Right atrium auricular region (tissue), 2 donors: ENCODE data around the gene JCAD. TPM values are rescaled to one million over a fixed set of nuclear protein-coding genes. Genes with fewer than 3 reads are reported as not detected.

Experiments
- DNase-seq: peaks from one replicate; pipeline ENCODE4 v3.0.0-alpha.2; 2019; ENCODE audit warnings: low spot score
- H3K27ac ChIP-seq, 2 donors: fragments of 200-600 bp; sonication (generic); 1 replicate in 1 of 2; 2 replicates in 1 of 2; pipeline ENCODE4 v1.5.1; 2016 to 2019
- H3K27me3 ChIP-seq, 2 donors: fragments of 200-600 bp; sonication (generic); one replicate each; pipeline versions ENCODE4 v1.5.1 to v1.6.0; 2017 to 2019
- H3K36me3 ChIP-seq: fragments of 200-600 bp; sonication (generic); one replicate; pipeline ENCODE4 v1.5.1; 2016
- H3K4me1 ChIP-seq, 2 donors: fragments of 200-600 bp; sonication (generic); one replicate each; pipeline versions ENCODE4 v1.5.1 to v1.6.0; 2017 to 2019
- H3K4me3 ChIP-seq, 2 donors: fragments of 200-600 bp; sonication (generic); 1 replicate in 1 of 2; 2 replicates in 1 of 2; pipeline ENCODE4 v1.5.1; 2017 to 2019; ENCODE audit warnings: mild to moderate bottlenecking in 1 of 2, moderate library complexity in 1 of 2
- H3K9me3 ChIP-seq, 2 donors: fragments of 200-600 bp; sonication (generic); one replicate each; pipeline ENCODE4 v1.5.1; 2019
- CTCF ChIP-seq, 2 donors: fragments of 200-600 bp; sonication (generic); IDR thresholded peaks; one replicate each; pipeline ENCODE4 v1.5.1; 2019; ENCODE audit warnings: antibody characterized with exemption in 2 of 2
- total RNA-seq, 2 donors: library from RNA; depleted of rRNA; stranded (reverse); fragments of >200 nt; gene quantifications; one replicate each; pipeline ENCODE4 v1.1.0, GENCODE V29; 2016

The JCAD gene
- total RNA-seq, 2 donors from 2014 or later, result 34.1 to 39.8 TPM

- DNase-seq, result no peak
- H3K27me3 ChIP-seq, result no peaks in the 10 kb centered on the region
- no peaks in the 10 kb centered on the region for H3K9me3 ChIP-seq
- no peak overlapping the region for H3K4me3 ChIP-seq
- H3K4me1 ChIP-seq, result peaks cover 0 to 11% of the 10 kb centered on the region in 2 donors
- H3K27ac ChIP-seq, result no peak overlapping the region
- no peaks in the 10 kb centered on the region for H3K36me3 ChIP-seq
- TF ChIP-seq CTCF (IDR thresholded peaks at IDR 0.05), result no peak
Measured at GRCh38 chr10:30075481-30075880, 16.1 kb upstream of the JCAD start.

- H3K4me1 ChIP-seq, result peaks cover 0 to 17% of the 10 kb centered on the region in 2 donors
- TF ChIP-seq CTCF (IDR thresholded peaks at IDR 0.05), result no peak
- H3K9me3 ChIP-seq, result no peaks in the 10 kb centered on the region
- DNase-seq, result no peak
- no peak overlapping the region for H3K27ac ChIP-seq
- no peaks in the 10 kb centered on the region for H3K27me3 ChIP-seq
- no peaks in the 10 kb centered on the region for H3K36me3 ChIP-seq
- no peak overlapping the region for H3K4me3 ChIP-seq
Measured at GRCh38 chr10:30074933-30075332, 15.5 kb upstream of the JCAD start.

GRCh38 chr10:30074090-30074489 is 14.7 kb upstream of the JCAD start:
- H3K9me3 ChIP-seq, result no peaks in the 10 kb centered on the region
- DNase-seq, result no peak

GRCh38 chr10:30073767-30074060 is 14.3 kb upstream of the JCAD start:
- no peaks in the 10 kb centered on the region for H3K36me3 ChIP-seq
- H3K4me1 ChIP-seq, result peaks cover 0 to 28% of the 10 kb centered on the region in 2 donors
- H3K4me3 ChIP-seq, result no peak overlapping the region
- no peak overlapping the region for H3K27ac ChIP-seq
- no peak for DNase-seq
- no peaks in the 10 kb centered on the region for H3K9me3 ChIP-seq
- H3K27me3 ChIP-seq, result no peaks in the 10 kb centered on the region
- no peak for TF ChIP-seq CTCF (IDR thresholded peaks at IDR 0.05)

More at GRCh38 chr10:30074090-30074489, 14.7 kb upstream of the JCAD start:
- no peak for TF ChIP-seq CTCF (IDR thresholded peaks at IDR 0.05)
- H3K27me3 ChIP-seq, result no peaks in the 10 kb centered on the region
- H3K27ac ChIP-seq, result no peak overlapping the region
- H3K36me3 ChIP-seq, result no peaks in the 10 kb centered on the region
- H3K4me1 ChIP-seq, result peaks cover 0 to 24% of the 10 kb centered on the region in 2 donors
- no peak overlapping the region for H3K4me3 ChIP-seq

- no peaks in the 10 kb centered on the region for H3K9me3 ChIP-seq
- no peak for DNase-seq
- no peak overlapping the region for H3K4me3 ChIP-seq
- H3K27ac ChIP-seq, result no peak overlapping the region
- H3K36me3 ChIP-seq, result no peaks in the 10 kb centered on the region
- peaks cover 0 to 30% of the 10 kb centered on the region in 2 donors for H3K4me1 ChIP-seq
- TF ChIP-seq CTCF (IDR thresholded peaks at IDR 0.05), result no peak
- no peaks in the 10 kb centered on the region for H3K27me3 ChIP-seq
Measured at GRCh38 chr10:30073045-30073766, 13.8 kb upstream of the JCAD start.

GRCh38 chr10:30072068-30072467 is 12.7 kb upstream of the JCAD start:
- no peak for DNase-seq
- H3K4me3 ChIP-seq, result no peak overlapping the region
- no peak overlapping the region for H3K27ac ChIP-seq
- peaks cover 0 to 30% of the 10 kb centered on the region in 2 donors for H3K4me1 ChIP-seq
- H3K36me3 ChIP-seq, result no peaks in the 10 kb centered on the region
- no peak for TF ChIP-seq CTCF (IDR thresholded peaks at IDR 0.05)
- H3K9me3 ChIP-seq, result no peaks in the 10 kb centered on the region
- no peaks in the 10 kb centered on the region for H3K27me3 ChIP-seq
